SK-N-SH (cell line): ENCODE measurements around the gene TTC23. TPM values are rescaled to one million over a fixed set of nuclear protein-coding genes. Genes with fewer than 3 reads are reported as not detected.

Experiments
- CTCF ChIA-PET: fragments of 300-600, 350-600 bp; formaldehyde crosslinking; extraction: SDS; loops from one replicate; lab custom pipeline; 2021; lab: Yijun Ruan, JAX
- POLR2A ChIA-PET: fragments of 350-600 bp; sonication (Branson Sonifier 250); formaldehyde crosslinking; extraction: SDS; loops from one replicate; lab custom pipeline; 2020; ENCODE audit warnings: antibody characterized with exemption, inconsistent platforms; lab: Yijun Ruan, JAX
- DNase-seq: peaks from one replicate; pipeline ENCODE4 v3.0.0; 2012
- H2AFZ ChIP-seq: fragments of 200-600 bp; sonication (generic); 2 replicates; pipeline ENCODE4 v1.8.1; 2016; ENCODE audit warnings: antibody characterized with exemption, mild to moderate bottlenecking, low read depth
- H3F3A ChIP-seq: fragments of 200-600 bp; sonication (generic); replicated peaks from 2 replicates; pipeline ENCODE3; 2016; ENCODE audit warnings: antibody characterized with exemption, mild to moderate bottlenecking; ENCODE audit not compliant: insufficient read depth
- H3K27ac ChIP-seq, 2 experiments: fragments of 200-500 bp in 1 of 2; fragments of 200-600 bp in 1 of 2; sonication (Bioruptor generic) in 1 of 2; sonication (generic), shearing (Covaris generic) in 1 of 2; 2 replicates each; pipeline versions ENCODE4 v1.5.1 to v1.6.1; 2014 to 2016; ENCODE audit warnings: low read depth in 2 of 2, inconsistent platforms in 1 of 2, low read length in 1 of 2, mild to moderate bottlenecking in 1 of 2, mixed read lengths in 1 of 2
- H3K27me3 ChIP-seq: fragments of 200-600 bp; sonication (generic), shearing (Covaris generic); 2 replicates; pipeline ENCODE4 v1.6.1; 2016; ENCODE audit warnings: mixed run types; ENCODE audit not compliant: insufficient read depth
- H3K36me3 ChIP-seq, 2 experiments: fragments of 200-500 bp in 1 of 2; fragments of 200-600 bp in 1 of 2; sonication (Bioruptor generic) in 1 of 2; sonication (generic) in 1 of 2; replicated peaks in 1 of 2; 2 replicates each; pipeline versions ENCODE3 to v1.5.1; 2014 to 2016; ENCODE audit warnings: low read length in 1 of 2, mild to moderate bottlenecking in 1 of 2; ENCODE audit not compliant: insufficient read depth in 2 of 2, control insufficient read depth in 1 of 2
- H3K4me1 ChIP-seq, 2 experiments: fragments of 200-500 bp in 1 of 2; fragments of 200-600 bp in 1 of 2; sonication (Bioruptor generic) in 1 of 2; sonication (generic), shearing (Covaris generic) in 1 of 2; 2 replicates each; pipeline versions ENCODE4 v1.5.1 to v1.6.1; 2014 to 2016; ENCODE audit warnings: low read depth in 1 of 2, low read length in 1 of 2, mixed run types in 1 of 2; ENCODE audit not compliant: insufficient read depth in 2 of 2, control insufficient read depth in 1 of 2
- H3K4me2 ChIP-seq: fragments of 200-600 bp; sonication (generic), shearing (Covaris generic); 2 replicates; pipeline ENCODE4 v1.6.1; 2017; ENCODE audit warnings: mixed run types
- H3K4me3 ChIP-seq, 2 experiments: fragments of 200-500 bp in 1 of 2; fragments of 200-600 bp in 1 of 2; sonication (Bioruptor generic) in 1 of 2; sonication (generic), shearing (Covaris generic) in 1 of 2; 2 replicates each; pipeline versions ENCODE4 v1.5.1 to v1.8.1; 2014 to 2016; ENCODE audit warnings: low read depth in 2 of 2, inconsistent platforms in 1 of 2, low read length in 1 of 2, mild to moderate bottlenecking in 1 of 2, mixed read lengths in 1 of 2, moderate library complexity in 1 of 2
- H3K79me2 ChIP-seq: fragments of 200-600 bp; sonication (generic); 2 replicates; pipeline ENCODE4 v1.8.1; 2017; ENCODE audit warnings: mild to moderate bottlenecking; ENCODE audit not compliant: insufficient read depth
- H3K9ac ChIP-seq: fragments of 200-600 bp; sonication (generic); 2 replicates; pipeline ENCODE4 v1.6.1; 2017; ENCODE audit warnings: mixed run types
- H3K9me2 ChIP-seq: fragments of 200-600 bp; sonication (generic); 2 replicates; pipeline ENCODE4 v1.6.1; 2017; ENCODE audit warnings: mixed run types
- H3K9me3 ChIP-seq: fragments of 200-600 bp; sonication (generic); 2 replicates; pipeline ENCODE4 v1.6.1; 2017; ENCODE audit warnings: mixed run types, mild to moderate bottlenecking, moderate library complexity
- H4K20me1 ChIP-seq: fragments of 200-600 bp; sonication (generic); 2 replicates; pipeline ENCODE4 v1.6.1; 2017; ENCODE audit warnings: mild to moderate bottlenecking, mixed run types; ENCODE audit not compliant: insufficient read depth
- CHD2 ChIP-seq: fragments of 150-350 bp; IDR thresholded peaks from 2 replicates; pipeline ENCODE4 v1.6.1; 2018; ENCODE audit warnings: low read length; ENCODE audit not compliant: partially characterized antibody
- ELF1 ChIP-seq: IDR thresholded peaks from 2 replicates; pipeline ENCODE4 v1.4.0; 2012
- FOSL2 ChIP-seq: IDR thresholded peaks from 2 replicates; pipeline ENCODE4 v1.4.0; 2012; ENCODE audit warnings: low read depth, mild to moderate bottlenecking, moderate library complexity, borderline replicate concordance
- FOXJ3 ChIP-seq: sonication (generic); formaldehyde crosslinking; IDR thresholded peaks from 2 replicates; pipeline ENCODE4 v1.5.1; 2020; ENCODE audit warnings: mild to moderate bottlenecking, missing genetic modification reagents
- FOXM1 ChIP-seq: IDR thresholded peaks from 2 replicates; pipeline ENCODE4 v1.4.0; 2012; ENCODE audit warnings: low read depth, mild to moderate bottlenecking
- GABPA ChIP-seq: IDR thresholded peaks from 2 replicates; pipeline ENCODE4 v1.4.0; 2012; ENCODE audit warnings: low read depth, mild to moderate bottlenecking
- GATA2 ChIP-seq: sonication (generic); formaldehyde crosslinking; IDR thresholded peaks from 2 replicates; pipeline ENCODE4 v1.5.0; 2020; ENCODE audit warnings: mild to moderate bottlenecking, missing genetic modification reagents
- IRF3 ChIP-seq: fragments of 150-350 bp; IDR thresholded peaks from 2 replicates; pipeline ENCODE4 v1.6.1; 2016; ENCODE audit warnings: mild to moderate bottlenecking, low read depth, low read length
- NRF1 ChIP-seq: IDR thresholded peaks from 2 replicates; pipeline ENCODE4 v1.6.1; 2012; ENCODE audit warnings: low read depth, mild to moderate bottlenecking, low read length
- PBX3 ChIP-seq: IDR thresholded peaks from 2 replicates; pipeline ENCODE4; 2012
- POLR2AphosphoS5 ChIP-seq: IDR thresholded peaks from 2 replicates; pipeline ENCODE4 v1.6.1; 2012; ENCODE audit warnings: low read depth, low read length
- RAD21 ChIP-seq: IDR thresholded peaks from 2 replicates; pipeline ENCODE4 v1.6.1; 2012; ENCODE audit warnings: mild to moderate bottlenecking, low read length
- REST ChIP-seq: IDR thresholded peaks from 2 replicates; pipeline ENCODE4 v1.6.1; 2012; ENCODE audit warnings: mild to moderate bottlenecking, low read depth, low read length, moderate library complexity
- RFX5 ChIP-seq: IDR thresholded peaks from 2 replicates; pipeline ENCODE4 v1.6.1; 2012; ENCODE audit warnings: mild to moderate bottlenecking, improper control_type of control experiment, low read length
- TCF12 ChIP-seq: IDR thresholded peaks from 2 replicates; pipeline ENCODE4 v1.4.0; 2012
- TEAD4 ChIP-seq: IDR thresholded peaks from 2 replicates; pipeline ENCODE4 v1.4.0; 2012; ENCODE audit warnings: mild to moderate bottlenecking, borderline replicate concordance; ENCODE audit not compliant: insufficient read depth
- ZBTB33 ChIP-seq: IDR thresholded peaks from 2 replicates; pipeline ENCODE4 v1.4.0; 2012; ENCODE audit warnings: low read depth, borderline replicate concordance
- WGBS: methylation state at CpG from one replicate; pipeline ENCODE4 v1.1.6; 2017; ENCODE audit warnings: low lambda C conversion rate; 5-methylcytosine and 5-hydroxymethylcytosine counted together
- polyA plus RNA-seq, 3 experiments: library from polyadenylated mRNA; depleted of rRNA; stranded (reverse); fragments of >200 nt; gene quantifications; 2 replicates each; pipeline ENCODE4 v1.2.3, GENCODE V29; 2012

The TTC23 gene
- polyA plus RNA-seq, 1 of the 3 experiments (the other 2 are of a cell fraction), result 0.79 TPM

- Histone ChIP-seq H3K9ac (no peak overlapping the region), H3F3A (peaks cover 19% of the 10 kb centered on the region), H3K9me3 (no peaks in the 10 kb centered on the region), H2AFZ (no peak overlapping the region), H3K79me2 (no peaks in the 10 kb centered on the region), H3K9me2 (no peaks in the 10 kb centered on the region), H4K20me1 (no peaks in the 10 kb centered on the region), H3K4me3 (no peak overlapping the region), H3K27ac (no peak overlapping the region), H3K4me2 (no peak overlapping the region), H3K27me3 (no peaks in the 10 kb centered on the region), H3K4me1 (peaks cover 7 to 37% of the 10 kb centered on the region in 2 experiments; a peak in 2 of 4 replicates), H3K36me3 (peaks cover 0 to 9% of the 10 kb centered on the region in 2 experiments)
- no peak for TF ChIP-seq REST
- no peak for TF ChIP-seq FOXJ3 (CRISPR knock-in tag)
- no peak for TF ChIP-seq GABPA
- no peak for TF ChIP-seq RFX5
- no peak for TF ChIP-seq PBX3
- no peak for TF ChIP-seq FOSL2
- no peak for TF ChIP-seq IRF3
- no peak for TF ChIP-seq GATA2 (CRISPR knock-in tag)
- no peak for TF ChIP-seq TEAD4
- TF ChIP-seq TCF12, result no peak
- TF ChIP-seq FOXM1, result no peak
- no peak for TF ChIP-seq CHD2
- no peak for TF ChIP-seq ZBTB33
- TF ChIP-seq POLR2AphosphoS5, result no peak
- TF ChIP-seq NRF1, result no peak
- no peak for TF ChIP-seq RAD21
- TF ChIP-seq ELF1, result no peak
- no peak for DNase-seq
- ChIA-PET CTCF (interaction anchor here (3.3 to 9.7 kb wide), 2 partner anchors 12 to 18 kb away, joined by 18 to 102 read pairs; partner anchors contain the start of gene SYNM), POLR2A (no interaction called here)
- 94% methylated on average over 18 of the region's 22 CpGs for WGBS
Observed at GRCh38 chr15:99118801-99119546, 130.4 kb downstream of the TTC23 start.
